NK-92 (cell line): Measurements from ENCODE around the gene INPP5D.

Source experiments
- DNase-seq: peaks from one replicate; lab custom pipeline; 2025; ENCODE audit not compliant: unreplicated experiment; lab: John Stamatoyannopoulos, UW

INPP5D gene

DNA sequence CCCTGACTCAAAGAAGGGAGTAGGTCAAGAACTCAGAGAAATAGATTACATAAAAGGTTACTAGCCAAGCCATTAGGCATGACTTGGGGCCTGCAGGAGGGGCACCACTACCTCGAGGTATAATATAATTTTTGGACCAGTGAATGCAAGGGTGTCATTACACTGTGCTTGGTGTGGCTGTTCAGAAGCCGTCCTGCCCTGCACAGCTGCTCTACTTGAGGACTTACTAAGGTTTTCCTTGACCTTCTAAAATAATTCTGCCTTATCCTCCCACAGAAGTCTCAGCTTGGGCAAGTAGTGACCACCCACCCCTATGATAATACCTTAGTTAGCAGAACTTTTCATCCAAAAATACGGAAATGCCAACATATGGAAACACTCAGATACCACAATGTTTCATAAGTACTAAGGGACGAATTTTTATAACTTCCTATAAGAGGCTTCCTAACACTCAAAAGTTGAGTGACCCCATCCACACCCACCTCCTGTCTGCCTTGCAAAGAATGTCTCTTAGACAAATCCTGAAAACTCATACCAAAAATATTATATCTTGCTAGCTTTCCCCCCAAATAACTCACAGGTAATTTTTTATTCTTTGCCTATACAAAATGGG lies 173.6 kb downstream of the INPP5D start:
- DNase-seq = no peak

DNA sequence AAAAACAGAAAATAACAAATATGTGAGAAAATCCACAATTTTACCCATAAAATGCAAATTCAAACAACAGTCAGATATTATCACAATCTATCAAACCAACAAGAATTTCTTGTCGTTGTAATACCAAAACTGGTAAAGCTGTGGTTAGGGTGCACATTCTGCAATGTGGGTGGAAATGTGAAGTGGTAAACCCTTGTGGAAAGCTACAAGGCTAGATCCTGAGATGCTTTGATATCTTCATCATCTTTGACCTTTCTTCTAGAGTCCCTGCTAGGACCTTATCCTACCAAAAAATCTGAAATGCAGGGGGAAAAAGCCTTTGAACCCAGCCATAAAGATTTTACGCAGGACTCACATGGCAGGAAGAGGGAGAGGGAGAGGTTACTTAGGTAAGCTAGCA lies 174.1 kb downstream of the INPP5D start:
- no peak for DNase-seq

DNA sequence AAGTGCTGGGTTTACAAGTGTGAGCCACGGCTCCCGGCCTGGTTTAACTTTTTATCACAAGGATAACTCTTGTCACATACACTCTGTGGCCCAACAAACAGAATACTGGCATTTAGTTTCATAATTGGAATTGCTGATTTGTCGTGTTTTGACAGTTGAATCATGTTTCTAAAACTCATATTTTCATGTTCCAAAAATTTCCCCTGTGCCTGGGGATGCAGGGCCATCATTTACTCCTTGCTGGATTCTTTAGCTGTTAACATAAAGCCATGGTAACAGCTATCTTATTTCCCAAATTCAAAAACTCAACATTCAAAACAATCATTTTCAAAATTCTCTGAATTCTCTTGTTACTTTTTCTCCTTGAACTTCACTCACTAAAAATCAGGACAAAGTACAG lies 174.9 kb downstream of the INPP5D start:
- DNase-seq = no peak

DNA sequence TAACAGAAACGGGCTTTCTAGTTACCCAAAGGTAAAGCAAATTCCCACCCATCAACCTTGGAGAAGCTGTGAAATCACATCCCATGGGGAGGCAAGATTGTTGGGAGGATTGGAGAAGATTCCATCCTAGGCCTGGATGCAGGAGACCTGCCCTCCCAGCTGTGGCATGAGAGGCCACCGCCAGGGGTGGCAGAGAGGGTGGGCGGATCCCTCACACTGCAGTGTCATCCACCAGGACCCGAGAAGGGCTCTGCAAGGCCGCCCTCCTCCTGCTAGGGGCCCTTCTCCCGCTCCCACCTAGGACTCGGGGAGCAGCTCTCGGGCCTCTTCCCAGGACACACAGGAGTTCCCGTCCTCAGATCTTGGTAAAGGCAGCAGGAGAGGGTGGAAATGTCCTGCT lies 175.8 kb downstream of the INPP5D start:
- DNase-seq = no peak

DNA sequence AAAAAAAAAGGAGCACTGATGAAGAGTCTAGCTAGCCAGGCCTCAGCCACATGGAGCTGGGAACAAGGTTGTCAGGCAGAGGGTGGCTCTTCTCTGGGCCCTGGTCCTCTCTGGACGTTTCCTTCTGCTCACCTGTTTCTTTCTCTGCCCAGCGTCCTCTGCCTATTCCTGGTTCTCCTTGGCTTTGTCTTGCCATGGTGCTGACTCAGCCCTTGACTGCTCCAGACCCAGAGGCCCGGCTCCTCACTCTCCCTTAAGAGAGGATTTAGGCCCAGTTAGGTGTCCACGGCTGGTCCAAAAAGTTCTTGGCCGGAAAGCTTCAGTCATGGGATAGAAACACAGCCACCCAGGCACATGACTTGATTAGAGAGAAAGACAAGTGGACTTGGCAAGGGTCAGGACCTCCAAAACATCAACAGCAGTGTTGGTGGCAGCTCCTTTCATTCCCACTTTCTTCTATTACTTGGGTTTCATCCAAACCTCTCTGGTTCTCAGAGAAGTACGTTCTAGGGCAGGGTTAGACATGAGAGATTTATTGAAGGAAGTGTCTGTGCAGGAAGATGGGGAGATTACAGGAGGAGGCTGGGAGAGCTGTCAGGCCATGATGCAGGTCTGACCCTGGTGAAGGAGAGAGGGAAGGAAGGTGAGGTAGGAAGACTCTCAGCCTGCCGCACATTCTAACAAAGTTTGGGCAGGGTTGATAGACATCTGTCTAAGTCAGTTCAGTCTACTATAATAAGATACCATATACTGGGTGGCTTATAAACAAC lies 176.9 kb downstream of the INPP5D start:
- DNase-seq = no peak

DNA sequence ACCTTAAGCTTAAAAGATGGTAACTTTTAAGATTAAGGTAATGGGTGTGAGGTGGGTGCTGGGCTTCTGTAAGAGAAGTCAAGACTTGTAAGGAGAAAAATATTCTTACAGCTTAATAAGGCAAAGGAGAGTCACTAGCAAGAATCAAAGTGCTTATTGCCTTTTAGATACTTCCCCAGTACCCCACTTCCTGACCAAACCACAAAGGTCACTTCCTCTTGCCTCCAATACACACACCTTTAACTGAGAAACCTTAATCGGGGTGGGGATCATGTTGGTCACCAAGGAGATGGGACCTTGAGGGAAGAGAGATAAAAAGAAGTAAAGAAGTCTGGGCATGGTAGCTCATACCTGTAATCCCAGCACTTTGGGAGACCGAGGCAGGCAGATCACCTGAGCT lies 180.8 kb downstream of the INPP5D start:
- no peak for DNase-seq

DNA sequence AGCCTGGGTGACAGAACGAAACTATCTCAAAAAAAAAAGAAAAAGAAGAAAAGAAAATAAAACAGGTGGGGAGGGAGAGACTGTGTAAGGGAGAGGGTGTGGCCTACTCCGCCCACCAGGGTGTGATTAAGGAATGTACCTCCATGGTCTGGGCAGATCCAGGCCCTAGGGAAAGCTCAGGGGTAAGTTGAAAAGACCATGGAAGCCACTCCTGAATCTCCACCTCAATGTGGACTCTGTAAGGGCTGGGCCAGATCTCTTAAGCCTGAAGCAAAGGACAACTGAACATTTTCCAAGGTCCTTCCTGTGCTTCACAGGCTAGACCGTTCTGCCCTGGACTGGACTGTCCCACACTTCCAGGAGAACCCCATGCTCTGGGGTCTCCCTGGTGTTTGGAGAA lies 181.7 kb downstream of the INPP5D start:
- DNase-seq = no peak

DNA sequence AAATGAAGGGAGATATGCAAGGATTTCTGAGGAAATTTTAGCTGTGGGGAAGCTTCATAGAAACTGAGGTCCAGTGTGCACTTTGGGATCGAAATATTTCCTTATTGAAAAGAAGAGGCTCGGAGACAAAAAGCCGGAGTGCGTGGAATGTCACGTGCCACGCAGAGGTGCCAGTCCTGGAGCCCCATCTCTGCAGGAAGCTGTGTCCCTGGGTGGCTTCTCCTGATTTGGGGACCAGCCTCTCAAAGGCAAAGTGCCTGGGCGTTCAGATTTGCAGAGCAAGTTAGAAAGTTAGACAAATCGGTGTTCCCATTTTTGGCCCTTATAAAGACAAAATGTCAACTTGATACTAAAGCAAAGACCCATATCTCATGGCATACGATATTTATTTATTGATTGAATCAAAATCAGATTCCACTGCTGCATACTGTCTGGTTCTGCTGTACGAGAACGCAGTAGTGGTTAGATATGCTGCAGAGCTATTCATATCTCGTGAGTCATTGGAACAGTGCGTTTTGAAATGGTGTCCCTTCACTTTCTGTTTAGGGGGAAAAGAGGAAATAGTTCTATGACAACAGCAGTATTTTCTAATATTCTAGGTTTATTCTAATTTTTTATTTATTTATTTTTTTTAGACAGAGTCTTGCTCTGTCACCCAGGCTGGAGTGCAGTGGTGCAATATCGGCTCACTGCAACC lies 182.2 kb downstream of the INPP5D start:
- DNase-seq = no peak

DNA sequence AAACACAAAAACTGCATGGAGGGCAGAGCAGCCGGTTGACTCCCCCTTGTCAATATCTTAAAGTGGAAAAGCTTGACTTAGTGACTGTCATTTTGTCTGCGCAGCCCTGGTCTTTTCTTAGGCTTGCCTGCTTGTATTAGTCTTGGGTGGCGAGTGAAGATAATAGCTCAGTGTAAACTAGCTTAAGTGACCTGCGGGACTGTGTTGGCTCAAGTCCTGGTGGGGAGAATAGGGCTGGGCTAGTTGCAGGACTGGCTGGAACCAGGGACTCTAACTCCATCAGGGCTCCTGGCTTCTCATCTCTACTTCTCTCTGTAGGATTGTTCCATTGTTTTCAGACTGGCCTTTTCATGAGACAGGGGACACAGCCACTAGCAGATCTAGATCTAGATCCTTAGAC lies 183.2 kb downstream of the INPP5D start:
- DNase-seq = no peak

DNA sequence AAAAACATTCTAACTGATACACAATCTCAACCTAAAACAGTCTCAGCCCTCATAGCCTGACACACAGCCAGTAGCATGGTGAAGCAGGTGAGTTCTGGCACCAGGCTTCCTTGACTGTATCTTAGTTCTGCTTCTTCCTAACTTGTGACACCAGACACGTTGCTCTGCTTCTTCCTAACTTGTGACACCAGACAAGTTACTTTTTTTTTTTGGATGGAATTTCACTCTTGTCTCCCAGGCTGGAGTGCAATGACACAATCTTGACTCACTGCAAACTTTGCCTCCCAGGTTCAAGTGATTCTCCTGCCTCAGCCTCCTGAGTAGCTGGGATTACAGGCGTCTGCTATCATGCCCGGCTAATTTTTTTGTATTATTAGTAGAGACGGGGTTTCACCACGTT lies 184.7 kb downstream of the INPP5D start:
- no peak for DNase-seq

DNA sequence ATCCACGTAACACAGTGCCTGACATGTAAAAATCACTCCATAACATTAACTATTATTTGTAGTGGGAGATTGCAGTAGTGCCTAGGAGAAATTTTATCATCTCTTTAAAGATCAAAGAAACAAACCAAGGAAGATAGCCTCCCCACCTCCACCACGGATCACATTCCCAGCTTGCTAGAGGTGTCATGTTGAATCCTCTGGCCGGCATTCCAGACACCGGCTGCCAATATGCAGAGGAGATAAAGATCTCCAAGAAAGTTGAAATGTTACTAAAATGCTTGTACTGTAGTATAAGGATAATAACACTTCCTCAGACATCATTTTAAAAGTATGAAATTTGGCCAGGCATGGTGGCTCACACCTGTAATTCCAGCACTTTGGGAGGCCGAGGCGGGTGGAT lies 185.3 kb downstream of the INPP5D start:
- DNase-seq = no peak

DNA sequence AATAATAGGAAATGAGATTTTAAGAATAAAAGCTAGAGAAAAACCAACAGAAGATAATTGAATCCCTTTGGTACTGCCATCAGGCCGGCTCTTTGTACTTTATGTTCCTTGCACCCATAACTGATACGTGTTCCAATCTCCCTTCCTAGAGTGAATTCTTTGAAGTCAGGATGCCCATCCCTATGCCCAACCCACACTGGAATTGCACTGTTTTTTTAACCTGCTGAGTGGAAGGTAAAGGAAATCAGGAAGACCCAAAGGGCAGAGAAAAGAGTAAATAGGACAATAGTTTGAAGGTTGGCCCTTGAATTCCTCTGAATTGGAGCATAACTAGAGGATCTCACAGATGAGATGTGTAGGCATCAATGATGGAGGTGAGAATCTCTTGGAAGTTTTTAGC lies 187.0 kb downstream of the INPP5D start:
- DNase-seq = no peak

DNA sequence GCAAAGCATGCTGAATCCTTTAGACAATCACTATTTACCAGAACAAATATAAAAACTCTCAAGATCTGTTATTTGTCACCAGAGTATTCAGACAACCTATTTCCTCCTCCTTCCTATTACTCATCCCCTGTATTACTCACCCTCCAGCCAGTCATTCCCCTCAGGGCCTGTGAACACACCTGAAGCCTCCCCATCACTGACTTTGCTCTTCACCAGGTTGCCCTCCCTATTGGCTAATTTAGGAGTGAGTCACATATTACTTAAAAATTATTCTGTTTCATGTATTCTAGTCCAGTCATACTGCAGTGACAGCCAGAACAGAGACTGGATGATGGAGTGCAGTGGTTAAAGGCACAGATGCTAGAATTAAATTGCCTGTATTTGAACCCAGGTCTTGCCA lies 187.6 kb downstream of the INPP5D start:
- DNase-seq = no peak

DNA sequence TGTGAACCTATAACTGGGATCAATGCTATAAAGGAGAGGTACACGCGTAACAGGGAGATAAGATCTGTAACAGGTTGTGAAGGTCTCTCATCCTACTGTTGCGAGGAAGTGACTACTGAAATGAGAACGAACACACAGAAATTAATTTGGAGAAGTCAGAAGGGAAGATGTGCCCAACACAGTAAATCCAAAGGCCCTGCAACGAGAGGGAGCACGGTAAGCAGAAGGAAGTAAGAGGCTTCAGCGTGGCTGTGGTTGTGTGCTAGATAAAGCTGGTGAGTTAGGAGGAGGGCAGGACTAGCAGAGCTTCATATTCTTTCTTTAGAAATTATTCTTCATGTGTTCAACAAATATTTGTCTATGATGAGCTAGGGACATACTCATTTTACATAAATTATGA lies 188.9 kb downstream of the INPP5D start:
- DNase-seq = no peak

DNA sequence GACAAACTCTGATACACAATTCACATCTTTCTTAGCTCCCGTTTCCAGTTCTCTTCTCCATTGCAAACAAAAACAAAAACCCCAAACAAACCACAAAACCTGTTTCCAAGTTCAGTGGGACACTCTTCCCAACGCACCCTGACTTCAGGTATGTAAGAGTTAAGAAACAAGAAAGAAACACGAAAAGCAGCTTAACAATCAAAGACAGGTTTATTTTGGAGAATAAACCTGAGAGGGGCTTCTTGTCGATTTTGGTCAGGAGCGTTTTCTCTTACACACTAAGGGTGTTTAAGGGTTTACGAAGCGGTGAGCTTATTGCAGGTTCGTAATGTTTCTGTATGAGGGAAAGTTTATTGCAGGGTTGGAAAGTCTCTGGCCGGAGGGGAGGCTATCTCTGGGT lies 190.4 kb downstream of the INPP5D start:
- no peak for DNase-seq

DNA sequence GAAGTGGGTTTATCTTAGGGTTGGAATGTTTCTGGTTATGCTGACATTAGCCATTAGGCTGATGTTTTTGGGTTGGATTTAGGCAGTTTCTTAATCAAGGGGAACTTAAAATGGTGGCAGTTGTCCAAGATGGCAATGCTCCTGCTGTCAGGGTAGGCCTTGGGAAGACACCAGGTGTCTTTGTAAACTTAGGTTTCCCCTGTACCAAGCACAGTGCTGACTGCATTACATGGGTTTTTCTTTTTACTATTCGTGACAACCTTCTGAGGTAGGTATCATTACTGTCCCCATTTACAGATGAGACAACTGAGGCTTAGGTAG lies 190.8 kb downstream of the INPP5D start:
- DNase-seq = no peak

DNA sequence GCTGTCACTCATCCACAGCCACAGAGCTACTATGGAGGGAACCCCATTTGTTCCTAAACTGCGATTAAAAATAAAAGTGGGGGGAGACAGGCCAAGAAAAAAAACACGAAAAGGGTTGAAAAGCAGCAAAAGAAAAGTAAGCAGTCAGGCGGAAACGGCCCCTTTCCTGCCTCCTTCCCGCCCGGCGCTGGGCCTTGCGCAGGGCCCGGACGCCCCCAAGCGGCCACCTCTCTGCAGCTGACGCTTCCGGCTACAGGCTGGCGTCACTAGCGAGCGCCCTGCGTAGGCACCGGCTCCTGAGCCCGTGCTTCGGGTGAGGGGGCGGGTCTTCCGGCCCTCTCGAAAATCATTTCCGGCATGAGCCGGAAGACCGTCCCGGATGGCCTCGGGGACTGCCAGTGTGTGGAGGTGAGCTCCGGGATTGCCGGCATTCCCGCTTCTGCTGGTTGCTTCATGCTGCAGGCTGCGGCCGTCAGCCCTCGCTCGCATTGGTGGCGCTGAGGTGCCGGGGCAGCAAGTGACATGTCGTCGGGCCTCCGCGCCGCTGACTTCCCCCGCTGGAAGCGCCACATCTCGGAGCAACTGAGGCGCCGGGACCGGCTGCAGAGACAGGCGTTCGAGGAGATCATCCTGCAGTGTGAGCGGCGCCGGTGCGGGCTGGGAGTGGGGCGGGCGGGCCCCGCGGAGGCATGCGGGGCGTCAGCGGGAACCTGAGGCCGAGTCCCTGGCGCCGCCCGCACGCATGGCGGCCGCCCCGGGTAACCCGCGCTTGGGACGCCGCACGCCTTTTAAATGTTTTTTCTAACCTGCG lies 191.4 kb downstream of the INPP5D start, which contains the start of gene ATG16L1:
ATG16L1 (plus strand) TSS at position 368 of the 811 bp plus-strand sequence; CDS start at position 523, 155 bp downstream.
- DNase-seq = peak; percentile 74

DNA sequence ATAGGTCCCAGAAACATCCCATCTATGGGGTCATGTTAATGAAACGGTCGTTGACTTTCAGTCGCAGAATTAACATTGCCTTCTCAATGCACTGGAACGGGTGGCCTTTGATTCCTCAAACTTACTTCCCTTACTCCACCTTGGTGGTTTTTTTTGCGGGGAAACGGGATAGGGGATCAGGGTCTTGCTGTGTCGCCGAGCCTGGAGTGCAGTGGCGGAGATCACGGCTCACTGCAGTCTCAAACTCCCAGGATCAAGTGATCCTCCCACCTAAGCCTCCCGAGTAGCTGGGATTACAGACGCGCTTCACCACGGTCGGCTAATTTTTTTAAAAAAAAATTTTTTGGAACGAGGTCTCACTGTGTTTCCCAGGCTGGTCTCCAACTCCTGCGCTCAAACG lies 192.1 kb downstream of the INPP5D start:
- DNase-seq = no peak

DNA sequence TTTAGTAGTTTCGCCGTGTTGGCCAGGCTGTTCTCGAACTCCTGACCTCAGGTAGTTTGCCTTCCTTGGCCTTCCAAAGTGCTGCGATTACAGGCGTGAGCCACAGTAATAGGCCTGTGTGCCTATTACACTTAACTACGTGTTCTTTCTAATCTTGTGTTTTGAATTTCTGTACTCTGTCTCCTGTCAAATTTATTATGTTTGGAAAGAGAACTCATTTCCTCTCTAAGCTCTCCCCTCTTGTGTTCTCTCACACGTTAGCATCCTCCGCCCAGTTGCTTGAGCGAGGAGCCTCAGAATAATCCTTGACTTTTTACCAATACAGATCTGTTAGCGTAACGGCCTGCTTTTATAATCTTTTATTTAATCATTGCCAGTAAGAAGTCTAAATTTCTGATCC lies 195.0 kb downstream of the INPP5D start:
- no peak for DNase-seq

DNA sequence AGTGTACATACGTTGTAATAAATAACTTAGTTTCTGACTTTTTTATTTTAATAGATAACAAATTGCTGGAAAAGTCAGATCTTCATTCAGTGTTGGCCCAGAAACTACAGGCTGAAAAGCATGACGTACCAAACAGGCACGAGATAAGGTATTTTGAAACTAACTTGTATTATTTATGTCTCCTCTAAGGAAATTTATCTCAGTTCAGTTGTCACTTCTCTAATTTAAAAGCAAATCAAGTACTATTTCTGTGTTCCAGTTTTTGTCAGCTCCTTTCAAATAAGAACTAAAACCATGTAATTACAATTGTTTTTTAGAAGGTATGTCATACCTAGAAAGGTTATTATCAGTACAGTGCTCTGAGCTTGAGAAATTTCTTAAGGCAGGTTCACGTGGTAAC lies 195.9 kb downstream of the INPP5D start:
- DNase-seq = no peak
